C4-2B (cell line): ENCODE results near the gene BCL2L15.

Experiments used
- CTCF ChIP-seq: fragments of 450-650 bp; conservative IDR thresholded peaks from 2 replicates; pipeline ENCODE4 v1.5.1; 2017; ENCODE audit warnings: mild to moderate bottlenecking
- ZFX ChIP-seq: fragments of 450-650 bp; IDR thresholded peaks from 2 replicates; pipeline ENCODE4 v1.6.1; 2017

DNA sequence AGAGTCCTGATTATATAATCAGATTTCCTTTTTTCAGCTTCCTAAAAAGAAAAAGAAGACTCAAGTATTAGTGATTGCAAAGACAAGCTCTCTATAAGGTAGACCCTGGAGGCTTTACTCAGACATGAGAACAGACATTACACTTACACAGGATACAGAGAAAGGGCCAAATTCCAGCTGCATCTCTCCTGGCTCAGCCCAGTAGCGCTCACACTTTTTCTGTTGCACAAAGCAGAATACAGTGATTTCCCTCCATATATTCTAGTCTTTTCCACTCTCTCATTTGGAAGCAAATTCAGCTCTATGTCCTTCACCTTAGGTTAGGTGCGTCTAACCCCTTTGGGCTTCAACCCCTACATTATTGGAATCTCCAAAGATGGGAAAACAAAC, 31.0 kb downstream of the BCL2L15 start:
- TF ChIP-seq ZFX (no peak), CTCF (no peak)
